ENCODE results near the gene TRRAP. TPM values are rescaled to one million over a fixed set of nuclear protein-coding genes. Genes with fewer than 3 reads are reported as not detected.

The TRRAP gene
- total RNA-seq, 4 donors from 2014 or later, result 34.3 to 52.5 (median 39.5) TPM

DNA sequence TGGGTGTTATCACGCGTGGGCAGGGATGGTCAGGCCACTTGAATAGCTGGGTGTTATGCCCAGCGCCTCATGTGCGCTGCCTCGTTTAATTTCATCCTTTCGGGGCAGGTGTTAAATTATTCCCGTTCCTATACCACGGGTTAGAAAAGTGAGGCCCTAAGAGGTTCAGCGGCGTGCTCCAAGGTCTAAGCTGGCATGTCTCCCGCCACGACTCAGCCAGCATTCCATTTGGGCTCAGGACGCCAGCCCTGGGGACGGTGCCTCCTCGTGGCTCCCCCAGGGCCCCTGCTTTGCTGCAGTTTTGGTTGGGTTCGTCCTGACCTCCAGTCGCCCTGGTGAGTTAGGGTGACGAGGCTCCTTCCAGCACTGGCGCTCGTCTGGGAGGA lies 124.5 kb downstream of the TRRAP start:
- 86 to 91% methylated on average over 20 of the region's 20 CpGs for WGBS, 2 donors
- Histone ChIP-seq H3K27me3 (no peaks in the 10 kb centered on the region), H3K36me3 (peaks cover 2 to 99% (median 25%) of the 10 kb centered on the region in 3 donors), H3K4me3 (no peak overlapping the region), H3K27ac (no peak overlapping the region), H3K9me3 (no peaks in the 10 kb centered on the region), H3K4me1 (peaks cover 0 to 5% (median 0%) of the 10 kb centered on the region in 4 donors)
- TF ChIP-seq POLR2A (IDR thresholded peaks at IDR 0.05) (no peak), EP300 (IDR thresholded peaks at IDR 0.05) (no peak)
- TF ChIP-seq, protein P1, sequence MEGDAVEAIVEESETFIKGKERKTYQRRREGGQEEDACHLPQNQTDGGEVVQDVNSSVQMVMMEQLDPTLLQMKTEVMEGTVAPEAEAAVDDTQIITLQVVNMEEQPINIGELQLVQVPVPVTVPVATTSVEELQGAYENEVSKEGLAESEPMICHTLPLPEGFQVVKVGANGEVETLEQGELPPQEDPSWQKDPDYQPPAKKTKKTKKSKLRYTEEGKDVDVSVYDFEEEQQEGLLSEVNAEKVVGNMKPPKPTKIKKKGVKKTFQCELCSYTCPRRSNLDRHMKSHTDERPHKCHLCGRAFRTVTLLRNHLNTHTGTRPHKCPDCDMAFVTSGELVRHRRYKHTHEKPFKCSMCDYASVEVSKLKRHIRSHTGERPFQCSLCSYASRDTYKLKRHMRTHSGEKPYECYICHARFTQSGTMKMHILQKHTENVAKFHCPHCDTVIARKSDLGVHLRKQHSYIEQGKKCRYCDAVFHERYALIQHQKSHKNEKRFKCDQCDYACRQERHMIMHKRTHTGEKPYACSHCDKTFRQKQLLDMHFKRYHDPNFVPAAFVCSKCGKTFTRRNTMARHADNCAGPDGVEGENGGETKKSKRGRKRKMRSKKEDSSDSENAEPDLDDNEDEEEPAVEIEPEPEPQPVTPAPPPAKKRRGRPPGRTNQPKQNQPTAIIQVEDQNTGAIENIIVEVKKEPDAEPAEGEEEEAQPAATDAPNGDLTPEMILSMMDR (IDR thresholded peaks at IDR 0.05), result no peak
- no peak for DNase-seq (ENCODE audit: low spot score in 2 of 2)

DNA sequence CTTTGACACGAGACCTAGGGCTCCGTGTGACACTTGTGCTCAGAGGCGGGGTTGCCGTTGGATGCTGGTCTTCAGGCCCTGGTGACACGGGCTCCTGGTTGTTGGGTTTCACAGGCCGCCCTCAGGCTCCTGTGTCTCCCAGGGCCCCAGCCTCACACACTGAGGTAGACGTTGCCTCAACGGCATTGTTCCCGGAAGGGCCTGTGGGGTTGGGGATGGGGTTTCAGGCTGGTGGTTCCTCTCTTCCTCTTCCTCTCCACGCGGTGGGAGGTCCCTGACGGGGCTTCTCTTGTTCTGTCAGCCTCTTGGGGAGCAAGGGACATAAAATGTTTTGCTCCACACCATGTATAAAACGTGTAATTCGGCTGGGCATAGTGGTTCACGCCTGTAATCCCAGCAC lies 125.1 kb downstream of the TRRAP start:
- peaks cover 0 to 5% (median 0%) of the 10 kb centered on the region in 4 donors for H3K4me1 ChIP-seq
- no peak overlapping the region for H3K27ac ChIP-seq
- TF ChIP-seq, protein P1 (IDR thresholded peaks at IDR 0.05), result no peak
- TF ChIP-seq POLR2A (IDR thresholded peaks at IDR 0.05), result no peak
- TF ChIP-seq EP300 (IDR thresholded peaks at IDR 0.05), result no peak
- 88 to 89% methylated on average over 14 to 15 of the region's 15 CpGs for WGBS, 2 donors
- peaks cover 2 to 100% (median 25%) of the 10 kb centered on the region in 3 donors for H3K36me3 ChIP-seq
- DNase-seq (ENCODE audit: low spot score in 2 of 2), result no peak
- H3K9me3 ChIP-seq, result no peaks in the 10 kb centered on the region
- H3K4me3 ChIP-seq, result no peak overlapping the region
- H3K27me3 ChIP-seq, result no peaks in the 10 kb centered on the region

DNA sequence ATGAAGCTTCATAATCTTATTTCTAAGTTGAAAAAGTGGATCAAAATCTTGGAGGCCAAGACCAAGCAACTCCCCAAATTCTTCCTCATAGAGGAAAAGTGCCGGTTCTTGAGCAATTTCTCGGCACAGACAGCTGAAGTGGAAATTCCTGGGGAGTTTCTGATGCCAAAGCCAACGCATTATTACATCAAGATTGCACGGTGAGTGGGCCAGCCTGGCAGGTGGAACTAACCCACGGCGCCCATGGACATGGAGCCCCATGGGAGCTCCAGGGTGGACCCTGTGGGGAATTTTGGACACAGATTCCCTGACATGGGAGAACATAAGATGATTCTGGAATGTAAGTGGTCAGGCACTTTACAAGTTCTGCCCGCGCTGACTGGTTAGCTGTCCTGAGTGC lies 125.9 kb downstream of the TRRAP start:
- H3K4me3 ChIP-seq, result no peak overlapping the region
- 77 to 91% methylated on average over 8 of the region's 8 CpGs for WGBS, 2 donors
- peaks cover 2 to 100% (median 25%) of the 10 kb centered on the region in 3 donors for H3K36me3 ChIP-seq
- no peaks in the 10 kb centered on the region for H3K9me3 ChIP-seq
- TF ChIP-seq, protein P1 (IDR thresholded peaks at IDR 0.05), result no peak
- TF ChIP-seq POLR2A (IDR thresholded peaks at IDR 0.05), result no peak
- no peak for TF ChIP-seq EP300 (IDR thresholded peaks at IDR 0.05)
- DNase-seq (ENCODE audit: low spot score in 2 of 2), result no peak
- peaks cover 0 to 5% (median 0%) of the 10 kb centered on the region in 4 donors for H3K4me1 ChIP-seq
- no peaks in the 10 kb centered on the region for H3K27me3 ChIP-seq
- H3K27ac ChIP-seq, result no peak overlapping the region

DNA sequence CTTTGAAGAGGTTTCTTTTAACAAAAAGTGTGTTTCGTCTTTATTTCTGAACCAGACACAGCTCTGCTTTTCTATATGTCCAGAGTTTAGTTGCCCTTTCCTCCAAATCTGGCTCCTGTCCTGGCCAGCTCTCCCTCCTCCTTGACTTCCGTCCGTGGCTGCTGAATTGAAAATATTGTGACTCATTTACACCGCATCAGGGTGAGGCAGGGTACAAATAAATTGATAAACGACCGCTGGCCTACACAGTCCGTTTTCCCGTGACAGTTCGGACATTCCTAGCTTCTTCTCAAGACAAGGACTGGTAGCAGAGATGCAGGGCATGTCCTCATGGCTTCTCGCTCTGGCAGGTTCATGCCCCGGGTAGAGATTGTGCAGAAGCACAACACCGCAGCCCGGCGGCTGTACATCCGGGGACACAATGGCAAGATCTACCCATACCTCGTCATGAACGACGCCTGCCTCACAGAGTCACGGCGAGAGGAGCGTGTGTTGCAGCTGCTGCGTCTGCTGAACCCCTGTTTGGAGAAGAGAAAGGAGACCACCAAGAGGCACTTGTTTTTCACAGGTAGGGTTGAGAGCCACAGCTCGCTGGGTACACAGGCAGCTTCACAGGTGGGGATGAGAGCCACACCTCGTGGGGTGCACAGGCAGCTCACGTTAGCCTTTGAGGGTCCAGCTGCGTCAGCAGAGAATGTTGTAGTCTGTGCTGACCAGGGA lies 126.6 kb downstream of the TRRAP start:
- peaks cover 2 to 100% (median 25%) of the 10 kb centered on the region in 3 donors for H3K36me3 ChIP-seq
- 89 to 95% methylated on average over 26 of the region's 26 CpGs for WGBS, 2 donors
- TF ChIP-seq EP300 (IDR thresholded peaks at IDR 0.05), result no peak
- TF ChIP-seq, protein P1 (IDR thresholded peaks at IDR 0.05), result no peak
- no peak for TF ChIP-seq POLR2A (IDR thresholded peaks at IDR 0.05)
- H3K4me3 ChIP-seq, result no peak overlapping the region
- H3K27me3 ChIP-seq, result no peaks in the 10 kb centered on the region
- no peak overlapping the region for H3K27ac ChIP-seq
- peaks cover 0 to 5% (median 0%) of the 10 kb centered on the region in 4 donors for H3K4me1 ChIP-seq
- DNase-seq (ENCODE audit: low spot score in 2 of 2), result no peak
- H3K9me3 ChIP-seq, result no peaks in the 10 kb centered on the region

DNA sequence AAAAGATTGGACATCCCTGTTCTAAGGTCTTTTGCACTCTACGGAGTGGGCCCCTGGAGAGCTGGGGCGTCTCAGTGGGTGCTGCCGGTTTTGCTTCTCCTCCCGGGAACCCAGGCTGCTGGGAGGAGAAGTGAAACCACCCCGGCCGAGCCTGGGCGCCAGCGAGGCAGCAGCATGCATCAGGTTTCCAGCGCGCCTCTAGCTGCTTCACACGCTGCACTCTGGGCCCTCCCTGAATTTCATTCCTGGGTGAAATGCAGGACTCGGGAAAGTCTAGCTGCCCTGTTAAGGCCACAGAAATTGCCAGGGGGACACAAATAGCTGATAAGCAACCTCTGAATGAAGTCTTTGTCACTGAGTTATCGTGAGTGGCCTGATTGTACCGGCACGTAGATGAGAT lies 127.4 kb downstream of the TRRAP start:
- H3K27me3 ChIP-seq, result no peaks in the 10 kb centered on the region
- DNase-seq (ENCODE audit: low spot score in 2 of 2), result no peak
- no peak overlapping the region for H3K27ac ChIP-seq
- H3K4me3 ChIP-seq, result no peak overlapping the region
- peaks cover 2 to 100% (median 25%) of the 10 kb centered on the region in 3 donors for H3K36me3 ChIP-seq
- H3K4me1 ChIP-seq, result peaks cover 0 to 5% (median 0%) of the 10 kb centered on the region in 4 donors
- TF ChIP-seq, protein P1 (IDR thresholded peaks at IDR 0.05), result no peak
- TF ChIP-seq EP300 (IDR thresholded peaks at IDR 0.05) (no peak), POLR2A (IDR thresholded peaks at IDR 0.05) (no peak)
- WGBS, 2 donors, result 66 to 68% methylated on average over 15 of the region's 15 CpGs
- no peaks in the 10 kb centered on the region for H3K9me3 ChIP-seq
